Parathyroid adenoma (tissue), 2 donors: Measurements from ENCODE around the gene ST3GAL4.

Experiments used
- H2AFZ ChIP-seq: fragments of 300-600 bp; sonication (generic); one replicate; pipeline ENCODE4 v1.7.0; 2017; ENCODE audit warnings: antibody characterized with exemption, mild to moderate bottlenecking
- H3K27ac ChIP-seq: fragments of 300-600 bp; sonication (generic); one replicate; pipeline ENCODE4 v1.7.0; 2017
- H3K27me3 ChIP-seq: fragments of 300-600 bp; sonication (generic); one replicate; pipeline ENCODE4 v1.7.0; 2017; ENCODE audit warnings: low read length; ENCODE audit not compliant: control insufficient read depth, insufficient read depth
- H3K36me3 ChIP-seq: fragments of 300-600 bp; sonication (generic); one replicate; pipeline ENCODE4 v1.7.0; 2017; ENCODE audit warnings: low read length; ENCODE audit not compliant: control insufficient read depth, insufficient read depth
- H3K4me1 ChIP-seq: fragments of 300-600 bp; sonication (generic); one replicate; pipeline ENCODE4 v1.7.0; 2017; ENCODE audit warnings: control low read depth
- H3K4me2 ChIP-seq: fragments of 300-600 bp; sonication (generic); one replicate; pipeline ENCODE4 v1.7.0; 2017; ENCODE audit warnings: low read length
- H3K4me3 ChIP-seq: fragments of 300-600 bp; sonication (generic); one replicate; pipeline ENCODE4 v1.7.0; 2017; ENCODE audit warnings: low read depth, low read length
- H3K79me2 ChIP-seq: fragments of 300-600 bp; sonication (generic); one replicate; pipeline ENCODE4 v1.7.0; 2017; ENCODE audit warnings: control low read depth
- H3K9ac ChIP-seq: fragments of 300-600 bp; sonication (generic); one replicate; pipeline ENCODE4 v1.7.0; 2017; ENCODE audit warnings: mild to moderate bottlenecking
- H3K9me3 ChIP-seq: fragments of 300-600 bp; sonication (generic); one replicate; pipeline ENCODE4 v1.7.0; 2017; ENCODE audit warnings: low read length; ENCODE audit not compliant: control insufficient read depth
- CTCF ChIP-seq: fragments of 300-600 bp; sonication (generic); IDR thresholded peaks from one replicate; pipeline ENCODE4 v1.7.0; 2017; ENCODE audit warnings: antibody characterized with exemption, mild to moderate bottlenecking
- donor health status: primary hyperparathyroidism.

ST3GAL4 gene

GRCh38 chr11:126434950-126435335 is 79.5 kb downstream of the ST3GAL4 start:
- no peak overlapping the region for H3K27ac ChIP-seq
- H3K4me2 ChIP-seq = no peak overlapping the region
- H3K4me1 ChIP-seq = no peaks in the 10 kb centered on the region
- H2AFZ ChIP-seq = no peak overlapping the region
- no peak overlapping the region for H3K4me3 ChIP-seq
- H3K79me2 ChIP-seq = no peaks in the 10 kb centered on the region
- TF ChIP-seq CTCF = no peak
- H3K36me3 ChIP-seq = no peaks in the 10 kb centered on the region
- no peak overlapping the region for H3K9ac ChIP-seq
- no peaks in the 10 kb centered on the region for H3K9me3 ChIP-seq
- H3K27me3 ChIP-seq = no peaks in the 10 kb centered on the region

GRCh38 chr11:126436209-126436755 is 80.8 kb downstream of the ST3GAL4 start:
- Histone ChIP-seq H3K9ac (no peak overlapping the region), H3K4me3 (no peak overlapping the region), H3K9me3 (no peaks in the 10 kb centered on the region), H3K27me3 (no peaks in the 10 kb centered on the region), H3K27ac (no peak overlapping the region), H3K4me1 (no peaks in the 10 kb centered on the region), H2AFZ (no peak overlapping the region), H3K4me2 (no peak overlapping the region), H3K79me2 (no peaks in the 10 kb centered on the region), H3K36me3 (no peaks in the 10 kb centered on the region)
- no peak for TF ChIP-seq CTCF

- Histone ChIP-seq H2AFZ (no peak overlapping the region), H3K36me3 (no peaks in the 10 kb centered on the region), H3K27ac (no peak overlapping the region), H3K79me2 (no peaks in the 10 kb centered on the region), H3K9ac (no peak overlapping the region), H3K4me2 (no peak overlapping the region), H3K27me3 (no peaks in the 10 kb centered on the region), H3K9me3 (no peaks in the 10 kb centered on the region), H3K4me1 (no peaks in the 10 kb centered on the region), H3K4me3 (no peak overlapping the region)
- no peak for TF ChIP-seq CTCF
Observed at GRCh38 chr11:126437731-126438130, 82.2 kb downstream of the ST3GAL4 start.

GRCh38 chr11:126438272-126438671 is 82.8 kb downstream of the ST3GAL4 start:
- H3K27me3 ChIP-seq = no peaks in the 10 kb centered on the region
- no peaks in the 10 kb centered on the region for H3K4me1 ChIP-seq
- H3K9ac ChIP-seq = no peak overlapping the region
- H3K27ac ChIP-seq = no peak overlapping the region
- no peaks in the 10 kb centered on the region for H3K9me3 ChIP-seq
- H3K4me2 ChIP-seq = no peak overlapping the region
- H3K79me2 ChIP-seq = no peaks in the 10 kb centered on the region
- H3K36me3 ChIP-seq = no peaks in the 10 kb centered on the region
- H2AFZ ChIP-seq = no peak overlapping the region
- no peak for TF ChIP-seq CTCF
- no peak overlapping the region for H3K4me3 ChIP-seq

- Histone ChIP-seq H3K36me3 (no peaks in the 10 kb centered on the region), H3K4me2 (no peak overlapping the region), H3K4me1 (no peaks in the 10 kb centered on the region), H3K9ac (no peak overlapping the region), H2AFZ (no peak overlapping the region), H3K27me3 (no peaks in the 10 kb centered on the region), H3K9me3 (no peaks in the 10 kb centered on the region), H3K4me3 (no peak overlapping the region), H3K27ac (no peak overlapping the region), H3K79me2 (no peaks in the 10 kb centered on the region)
- no peak for TF ChIP-seq CTCF
Observed at GRCh38 chr11:126438691-126439090, 83.2 kb downstream of the ST3GAL4 start.
